GM12874 (cell line): Measurements from ENCODE around the gene B3GAT1.

ENCODE experiments used
- TF ChIP-seq, protein P1 (sequence below): IDR thresholded peaks from 2 replicates; pipeline ENCODE4 v1.5.1; 2011; ENCODE audit warnings: low read depth, mild to moderate bottlenecking, control low read depth, low read length, moderate library complexity; ENCODE audit not compliant: insufficient read depth

Gene B3GAT1

DNA sequence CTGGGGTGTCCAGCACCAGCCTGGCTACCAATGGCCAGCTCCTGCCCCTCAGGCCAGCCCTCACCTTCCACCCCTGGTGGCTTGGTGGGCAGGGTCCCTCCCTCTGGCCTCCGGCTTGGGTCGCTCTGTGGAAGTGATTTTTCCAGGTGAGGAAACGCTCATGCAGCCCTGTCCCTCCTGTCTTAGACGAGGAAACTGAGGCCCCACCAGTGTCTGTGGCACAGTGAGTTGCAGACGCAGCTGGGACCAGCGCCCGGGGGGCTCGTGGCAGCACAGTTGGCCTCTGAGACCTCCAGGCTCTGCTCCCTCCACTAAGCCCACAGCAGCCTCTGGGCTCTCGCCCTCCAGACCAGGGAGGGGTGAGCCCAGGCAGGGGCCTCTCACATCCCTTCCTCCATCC, 6.2 kb downstream of the B3GAT1 start:
- TF ChIP-seq, protein P1, sequence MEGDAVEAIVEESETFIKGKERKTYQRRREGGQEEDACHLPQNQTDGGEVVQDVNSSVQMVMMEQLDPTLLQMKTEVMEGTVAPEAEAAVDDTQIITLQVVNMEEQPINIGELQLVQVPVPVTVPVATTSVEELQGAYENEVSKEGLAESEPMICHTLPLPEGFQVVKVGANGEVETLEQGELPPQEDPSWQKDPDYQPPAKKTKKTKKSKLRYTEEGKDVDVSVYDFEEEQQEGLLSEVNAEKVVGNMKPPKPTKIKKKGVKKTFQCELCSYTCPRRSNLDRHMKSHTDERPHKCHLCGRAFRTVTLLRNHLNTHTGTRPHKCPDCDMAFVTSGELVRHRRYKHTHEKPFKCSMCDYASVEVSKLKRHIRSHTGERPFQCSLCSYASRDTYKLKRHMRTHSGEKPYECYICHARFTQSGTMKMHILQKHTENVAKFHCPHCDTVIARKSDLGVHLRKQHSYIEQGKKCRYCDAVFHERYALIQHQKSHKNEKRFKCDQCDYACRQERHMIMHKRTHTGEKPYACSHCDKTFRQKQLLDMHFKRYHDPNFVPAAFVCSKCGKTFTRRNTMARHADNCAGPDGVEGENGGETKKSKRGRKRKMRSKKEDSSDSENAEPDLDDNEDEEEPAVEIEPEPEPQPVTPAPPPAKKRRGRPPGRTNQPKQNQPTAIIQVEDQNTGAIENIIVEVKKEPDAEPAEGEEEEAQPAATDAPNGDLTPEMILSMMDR, result no peak

DNA sequence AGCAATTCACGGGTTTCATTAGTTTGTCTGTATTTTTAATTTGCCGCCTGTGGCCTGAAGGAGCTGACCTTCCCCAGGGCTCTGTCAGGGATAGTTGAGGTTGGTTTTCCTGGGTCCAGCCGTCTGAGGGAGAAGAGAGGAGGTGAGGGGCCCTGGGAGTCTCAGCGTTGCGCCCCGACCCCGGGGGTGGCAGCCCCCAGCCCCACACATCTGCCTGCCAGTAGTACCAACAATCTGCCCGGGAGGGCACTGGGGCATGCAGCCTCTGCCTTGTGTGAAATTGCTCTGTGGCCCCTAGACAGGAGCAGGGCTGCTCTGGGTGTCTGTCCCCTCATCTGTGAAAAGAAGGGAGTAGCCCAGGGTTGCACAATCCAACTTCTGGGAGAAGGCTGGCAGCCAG, 6.6 kb downstream of the B3GAT1 start:
- TF ChIP-seq, protein P1, result no peak

DNA sequence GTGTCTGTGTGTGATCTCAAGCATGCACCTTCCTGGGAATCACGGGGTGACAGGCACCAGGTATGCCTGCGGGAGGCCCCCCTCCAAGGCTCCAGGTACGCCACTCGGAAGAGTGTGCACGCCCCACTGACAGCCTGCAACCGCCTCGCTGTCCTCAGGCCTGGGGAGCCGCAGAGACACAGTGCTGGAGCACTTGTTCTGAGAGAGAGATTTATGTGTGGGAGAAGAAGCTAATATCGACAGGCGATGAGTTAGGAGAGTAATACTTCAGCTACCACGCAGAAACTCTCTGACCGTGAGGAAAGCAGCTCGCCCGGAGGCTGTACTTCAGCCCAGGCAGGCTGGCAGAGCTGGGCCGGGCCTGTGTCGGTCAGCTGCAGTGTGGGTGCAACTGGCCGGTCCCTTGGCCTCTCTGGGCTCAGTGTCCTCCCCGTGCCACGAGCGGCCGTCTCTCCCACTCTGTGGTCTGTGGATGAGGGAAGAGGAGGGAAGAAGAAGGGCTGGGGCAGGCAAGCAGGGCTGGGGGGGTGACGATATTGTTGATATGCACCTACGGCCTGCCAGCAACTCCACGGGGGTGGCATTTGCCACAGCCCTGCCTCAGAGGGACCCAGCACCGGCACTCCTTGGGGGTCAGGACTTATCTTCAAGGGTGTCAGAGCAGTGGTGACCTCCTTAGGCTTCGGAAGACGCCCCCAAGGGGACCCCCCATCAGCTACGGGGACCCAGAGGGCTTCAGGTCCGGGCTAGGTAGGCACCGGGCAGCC, 7.3 kb downstream of the B3GAT1 start:
- TF ChIP-seq, protein P1, result no peak

DNA sequence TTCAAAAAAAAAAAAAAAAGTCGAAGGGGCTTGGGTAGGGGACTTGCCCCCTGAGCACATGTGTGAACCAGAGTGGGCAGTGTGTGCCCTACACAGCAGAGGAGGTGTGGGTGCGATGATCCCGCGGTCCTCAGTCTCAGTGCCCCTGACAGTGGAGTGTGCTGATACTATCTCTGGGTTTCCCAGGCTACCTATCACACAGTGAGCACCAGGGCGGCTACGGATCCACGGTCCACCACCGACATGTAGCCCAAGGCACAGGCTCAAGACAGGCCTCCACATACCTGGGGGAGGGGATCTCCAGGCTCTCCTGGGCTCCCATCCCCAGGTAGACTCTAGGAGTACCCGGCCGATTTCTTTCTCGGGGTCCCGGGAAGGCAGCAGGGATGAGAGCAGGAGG, 9.1 kb downstream of the B3GAT1 start:
- TF ChIP-seq, protein P1, result no peak

DNA sequence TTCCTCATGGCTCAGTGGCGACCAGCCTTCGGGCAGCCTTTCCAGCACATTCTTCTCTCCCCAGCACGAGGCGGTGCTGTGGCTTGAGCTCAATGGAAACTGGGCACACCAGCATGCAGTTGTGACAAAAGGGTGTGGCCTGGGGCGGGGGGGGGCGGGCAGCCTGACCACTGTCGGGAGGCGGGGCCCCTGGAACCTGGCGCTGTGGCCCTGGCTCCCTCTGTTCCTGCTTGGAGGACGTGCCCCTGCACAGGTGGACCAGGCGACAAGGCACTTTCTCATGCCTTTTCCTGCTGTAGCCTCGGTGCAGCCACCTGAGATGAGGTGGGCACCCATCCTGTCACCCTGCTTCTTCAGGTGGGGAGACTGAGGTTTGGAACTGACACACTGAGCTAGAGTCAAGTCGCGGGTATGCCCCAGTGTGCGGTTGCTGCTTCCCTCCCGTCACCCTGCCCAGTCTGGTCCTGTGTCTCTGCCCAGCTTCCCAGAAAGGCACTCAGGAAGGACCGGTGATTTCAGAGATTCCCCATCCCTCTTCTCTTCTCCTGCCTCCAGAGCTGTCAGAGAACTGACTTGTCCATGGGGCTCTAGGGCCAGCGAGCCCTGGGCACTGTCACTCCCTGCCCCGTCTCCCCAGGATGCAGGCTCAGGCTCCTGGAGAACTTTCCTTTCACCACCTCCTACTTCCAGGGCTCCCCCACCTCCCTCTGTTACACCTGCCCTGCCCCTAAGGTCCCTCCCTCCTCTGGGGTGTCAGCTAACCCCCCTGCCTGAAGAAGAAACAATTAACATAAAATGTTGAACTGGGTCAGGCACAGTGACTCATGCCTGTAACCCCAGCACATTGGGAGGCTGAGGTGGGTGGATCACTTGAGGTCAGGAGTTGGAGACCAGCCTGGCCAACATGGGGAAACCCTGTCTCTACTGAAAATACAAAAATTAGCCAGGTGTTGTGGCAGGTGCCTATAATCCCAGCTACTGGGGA, 9.9 kb downstream of the B3GAT1 start:
- TF ChIP-seq, protein P1, result no peak

DNA sequence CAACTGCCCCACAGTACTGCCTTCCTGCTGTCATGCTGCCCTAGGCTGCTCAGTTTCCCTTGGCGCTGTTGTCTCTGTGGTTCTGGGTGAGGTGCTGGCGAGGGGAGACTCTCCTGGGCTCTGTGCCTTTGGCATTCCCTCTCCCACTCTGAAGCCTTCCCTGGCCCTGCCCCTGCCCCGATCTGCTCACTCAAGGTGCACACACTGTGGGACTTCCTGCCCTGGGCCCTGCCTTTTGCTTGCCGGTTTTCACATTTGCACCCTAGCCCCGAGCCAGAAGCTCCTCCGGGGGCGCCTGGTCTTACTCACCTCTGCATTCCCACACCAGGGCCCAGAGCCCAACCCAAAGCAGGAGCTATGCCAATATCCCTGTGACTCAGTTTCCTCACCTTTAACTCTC, 12.0 kb downstream of the B3GAT1 start:
- TF ChIP-seq, protein P1, result no peak

DNA sequence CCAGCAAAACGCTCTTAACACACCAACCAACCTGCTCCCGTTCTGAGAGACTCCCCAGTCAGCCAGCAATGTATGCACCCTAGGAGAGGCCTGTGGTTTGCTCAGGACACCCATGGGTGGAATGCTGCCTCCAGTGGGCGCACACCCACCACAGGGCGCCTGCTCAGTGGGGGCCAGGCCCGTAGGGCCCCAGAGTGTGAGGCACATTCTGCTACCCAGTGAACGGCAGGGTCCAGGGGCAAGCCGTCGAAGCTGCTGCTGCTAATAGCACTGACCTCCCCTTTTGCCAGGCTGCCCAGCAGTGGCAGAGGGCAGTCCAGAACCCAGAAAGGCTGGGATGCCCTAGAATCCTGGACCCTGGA, 12.8 kb downstream of the B3GAT1 start:
- TF ChIP-seq, protein P1, result no peak
